WERI-Rb-1 (cell line): ENCODE results near the gene ITPR2.

Experiments
- DNase-seq: peaks from one replicate; pipeline ENCODE4 v3.0.0-alpha.2; 2020
- H3K27ac ChIP-seq: fragments of 250-450 bp; sonication (Bioruptor Pico); 2 replicates; pipeline ENCODE4 v1.5.1; 2020; ENCODE audit warnings: mild to moderate bottlenecking, moderate library complexity
- H3K27me3 ChIP-seq: fragments of 250-450 bp; sonication (Bioruptor Pico); 2 replicates; pipeline ENCODE4 v1.5.1; 2021; ENCODE audit warnings: mild to moderate bottlenecking, low read depth, moderate library complexity; ENCODE audit not compliant: insufficient read depth, severe bottlenecking
- H3K36me3 ChIP-seq: fragments of 250-450 bp; sonication (Bioruptor Pico); 2 replicates; pipeline ENCODE4 v1.5.1; 2020; ENCODE audit warnings: mild to moderate bottlenecking, moderate library complexity
- H3K4me3 ChIP-seq: 2 replicates; pipeline ENCODE4 v1.5.1; 2011; ENCODE audit warnings: low read depth, mild to moderate bottlenecking, control low read depth, low read length
- H3K9me3 ChIP-seq: fragments of 250-450 bp; sonication (Bioruptor Pico); 2 replicates; pipeline ENCODE4 v1.5.1; 2021; ENCODE audit warnings: mild to moderate bottlenecking, moderate library complexity; ENCODE audit not compliant: severe bottlenecking
- CTCF ChIP-seq: IDR thresholded peaks from 2 replicates; pipeline ENCODE4 v1.5.1; 2011; ENCODE audit warnings: low read depth, mild to moderate bottlenecking, control low read depth, inconsistent platforms, low read length

The ITPR2 gene

GRCh38 chr12:26633591-26634210, 199.3 kb downstream of the ITPR2 start:
- H3K27ac ChIP-seq = no peak overlapping the region
- no peak for TF ChIP-seq CTCF
- no peaks in the 10 kb centered on the region for H3K36me3 ChIP-seq
- H3K4me3 ChIP-seq = no peak overlapping the region
- DNase-seq = no peak
- H3K9me3 ChIP-seq = no peaks in the 10 kb centered on the region
- H3K27me3 ChIP-seq = no peaks in the 10 kb centered on the region

- Histone ChIP-seq H3K4me3 (no peak overlapping the region), H3K27ac (no peak overlapping the region), H3K27me3 (no peaks in the 10 kb centered on the region), H3K36me3 (no peaks in the 10 kb centered on the region), H3K9me3 (no peaks in the 10 kb centered on the region)
- no peak for DNase-seq
- TF ChIP-seq CTCF = no peak
Observed at GRCh38 chr12:26632756-26633155, 200.2 kb downstream of the ITPR2 start.

- no peak for DNase-seq
- no peaks in the 10 kb centered on the region for H3K27me3 ChIP-seq
- H3K4me3 ChIP-seq = no peak overlapping the region
- H3K36me3 ChIP-seq = no peaks in the 10 kb centered on the region
- no peak overlapping the region for H3K27ac ChIP-seq
- TF ChIP-seq CTCF = no peak
- no peaks in the 10 kb centered on the region for H3K9me3 ChIP-seq
Observed at GRCh38 chr12:26631846-26632245, 201.1 kb downstream of the ITPR2 start.

- H3K4me3 ChIP-seq = no peak overlapping the region
- no peaks in the 10 kb centered on the region for H3K36me3 ChIP-seq
- DNase-seq = no peak
- no peak overlapping the region for H3K27ac ChIP-seq
- no peaks in the 10 kb centered on the region for H3K9me3 ChIP-seq
- TF ChIP-seq CTCF = no peak
- H3K27me3 ChIP-seq = no peaks in the 10 kb centered on the region
Observed at GRCh38 chr12:26630546-26631027, 202.4 kb downstream of the ITPR2 start.

DNA sequence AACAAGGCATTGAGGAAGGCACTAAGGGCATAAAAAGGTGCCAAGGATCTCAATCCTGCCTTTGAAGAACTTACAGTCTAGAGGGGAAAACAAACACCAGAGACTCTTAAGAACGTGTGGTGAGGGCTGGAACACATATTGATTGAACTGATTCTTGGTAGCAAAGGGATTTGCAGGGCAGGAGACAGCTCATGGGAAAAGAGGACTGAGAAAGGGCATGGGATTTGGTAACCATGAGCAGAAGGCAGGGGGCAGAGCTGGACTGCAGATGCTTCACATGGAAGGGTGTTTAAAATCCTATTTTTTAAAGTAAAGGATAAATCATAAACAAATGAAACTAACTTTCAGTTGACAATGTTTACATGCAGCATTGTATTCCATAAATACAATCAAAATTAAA, 203.1 kb downstream of the ITPR2 start:
- TF ChIP-seq CTCF = peak; percentile 25; the same call in 1 of the 2 replicates
- Histone ChIP-seq H3K27ac (no peak overlapping the region), H3K4me3 (no peak overlapping the region), H3K36me3 (no peaks in the 10 kb centered on the region), H3K9me3 (no peaks in the 10 kb centered on the region), H3K27me3 (no peaks in the 10 kb centered on the region)
- DNase-seq = no peak

GRCh38 chr12:26628234-26628633, 204.8 kb downstream of the ITPR2 start:
- Histone ChIP-seq H3K27ac (no peak overlapping the region), H3K4me3 (no peak overlapping the region), H3K27me3 (no peaks in the 10 kb centered on the region), H3K9me3 (no peaks in the 10 kb centered on the region), H3K36me3 (no peaks in the 10 kb centered on the region)
- TF ChIP-seq CTCF = no peak
- DNase-seq = no peak
